CD4-positive, alpha-beta T cell (primary cell): Measurements from ENCODE around the gene HECTD1. TPM values are rescaled to one million over a fixed set of nuclear protein-coding genes. Genes with fewer than 3 reads are reported as not detected.
A peak's percentile ranks its signal among the peaks of the same experiment; 100 is the strongest.

Experiments used
- ATAC-seq: fragments of 200-7000 bp; cut with Tn5 transposase; one replicate; pipeline ENCODE4 v1.10.0; 2022; ENCODE audit warnings: mild to moderate bottlenecking; ENCODE audit not compliant: poor library complexity
- CTCF ChIA-PET: fragments of 350-600 bp; sonication (Branson Sonifier 250); formaldehyde crosslinking; loops from one replicate; lab custom pipeline; 2021; ENCODE audit warnings: antibody characterized with exemption, inconsistent platforms; lab: Charles Lee
- POLR2A ChIA-PET: fragments of 350-600 bp; sonication (Branson Sonifier 250); formaldehyde crosslinking; loops from one replicate; lab custom pipeline; 2021; ENCODE audit warnings: antibody characterized with exemption, inconsistent platforms; lab: Charles Lee
- DNase-seq, 14 experiments: peaks; one replicate each; pipeline ENCODE4 v3.0.0-alpha.2; 2013 to 2020; ENCODE audit warnings: mixed read lengths in 2 of 14
- H3K27ac ChIP-seq, 2 donors: one replicate each; pipeline versions ENCODE4 v1.5.1 to v1.7.0; 2013; ENCODE audit warnings: low read length in 2 of 2, low read depth in 1 of 2, mild to moderate bottlenecking in 1 of 2
- H3K27me3 ChIP-seq, 2 experiments: 1 replicate in 1 of 2; 2 replicates in 1 of 2; pipeline versions ENCODE4 v1.6.1 to v1.7.0; 2013; ENCODE audit warnings: low read length in 2 of 2, control low read depth in 1 of 2, mild to moderate bottlenecking in 1 of 2, moderate library complexity in 1 of 2; ENCODE audit not compliant: insufficient read depth in 2 of 2, control insufficient read depth in 1 of 2
- H3K36me3 ChIP-seq: one replicate; pipeline ENCODE4 v1.6.1; 2013; ENCODE audit warnings: low read length, control low read depth; ENCODE audit not compliant: insufficient read depth
- H3K4me1 ChIP-seq: one replicate; pipeline ENCODE4 v1.6.1; 2013; ENCODE audit warnings: low read length, control low read depth; ENCODE audit not compliant: insufficient read depth
- H3K4me3 ChIP-seq: one replicate; pipeline ENCODE4 v1.5.1; 2013; ENCODE audit warnings: mild to moderate bottlenecking, low read length, moderate library complexity
- H3K9me3 ChIP-seq, 2 experiments: 1 replicate in 1 of 2; 2 replicates in 1 of 2; pipeline versions ENCODE4 v1.6.1 to v1.7.0; 2013; ENCODE audit warnings: low read length in 2 of 2, mild to moderate bottlenecking in 2 of 2, control low read depth in 1 of 2, moderate library complexity in 1 of 2; ENCODE audit not compliant: control insufficient read depth in 1 of 2, insufficient read depth in 1 of 2
- H3K27ac Mint-ChIP-seq: one replicate; pipeline ENCODE4 v1.8.0; 2020; ENCODE audit warnings: mixed read lengths
- H3K27me3 Mint-ChIP-seq: one replicate; pipeline ENCODE4 v1.8.0; 2021; ENCODE audit warnings: mixed read lengths
- H3K36me3 Mint-ChIP-seq: one replicate; pipeline ENCODE4 v1.8.0; 2021; ENCODE audit warnings: low read depth, mixed read lengths
- H3K4me1 Mint-ChIP-seq: one replicate; pipeline ENCODE4 v1.8.0; 2021; ENCODE audit warnings: low read depth, mixed read lengths
- H3K4me3 Mint-ChIP-seq: one replicate; pipeline ENCODE4 v1.8.0; 2020; ENCODE audit warnings: mild to moderate bottlenecking, mixed read lengths
- H3K9me3 Mint-ChIP-seq: one replicate; pipeline ENCODE4 v1.8.0; 2020; ENCODE audit warnings: mixed read lengths
- CTCF ChIP-seq: fragments of 200-600 bp; IDR thresholded peaks from one replicate; pipeline ENCODE4 v1.8.0; 2022; ENCODE audit warnings: antibody characterized with exemption, mild to moderate bottlenecking
- intact Hi-C, 2 experiments: fragments of 100-400 bp; cut with DNase I in 1 of 2; cut with micrococcal nuclease in 1 of 2; formaldehyde crosslinking; loops; one replicate each; pipeline versions ENCODE4 v1.15.1 to v1.9.0; 2023 to 2025; cut with DNase I, micrococcal nuclease
- total RNA-seq, 174 experiments: library from RNA in 2 of 174; stranded (reverse) in 2 of 174; gene quantifications; one replicate each; pipeline ENCODE4 v1.2.3 and lab custom pipeline; 2021 to 2026

Gene HECTD1
- total RNA-seq, 2 experiments from 2014 or later = 162 to 168 TPM

GRCh38 chr14:31229638-31230572 is 22.3 kb upstream of the HECTD1 start:
- Mint-ChIP-seq H3K27ac (no peak overlapping the region), H3K27me3 (no peaks in the 10 kb centered on the region), H3K4me3 (no peak overlapping the region), H3K4me1 (no peaks in the 10 kb centered on the region), H3K36me3 (no peaks in the 10 kb centered on the region), H3K9me3 (no peaks in the 10 kb centered on the region)
- TF ChIP-seq CTCF = no peak
- no peak overlapping the region for H3K27ac ChIP-seq
- CTCF ChIA-PET = interaction anchor here (0.6 kb wide), 1 partner anchor 44 kb away, joined by 3 read pairs; no protein-coding TSS in a partner anchor
- H3K36me3 ChIP-seq = no peaks in the 10 kb centered on the region
- DNase-seq = peak in 2 of 14 experiments; percentile 51 to 65
- no peak overlapping the region for H3K4me3 ChIP-seq
- no peaks in the 10 kb centered on the region for H3K27me3 ChIP-seq
- intact Hi-C loops = no loop called here
- no peak for ATAC-seq
- POLR2A ChIA-PET = no interaction called here
- peaks cover 0 to 5% of the 10 kb centered on the region in 2 experiments for H3K9me3 ChIP-seq
- H3K4me1 ChIP-seq = no peaks in the 10 kb centered on the region

- intact Hi-C loops = no loop called here
- no peak for TF ChIP-seq CTCF
- Histone ChIP-seq H3K4me3 (no peak overlapping the region), H3K4me1 (no peaks in the 10 kb centered on the region), H3K27me3 (no peaks in the 10 kb centered on the region), H3K9me3 (peaks cover 0 to 5% of the 10 kb centered on the region in 2 experiments), H3K36me3 (no peaks in the 10 kb centered on the region), H3K27ac (no peak overlapping the region)
- Mint-ChIP-seq H3K9me3 (no peaks in the 10 kb centered on the region), H3K27ac (no peak overlapping the region), H3K27me3 (no peaks in the 10 kb centered on the region), H3K4me1 (no peaks in the 10 kb centered on the region), H3K36me3 (no peaks in the 10 kb centered on the region), H3K4me3 (no peak overlapping the region)
- POLR2A ChIA-PET = no interaction called here
- ATAC-seq (no peak), DNase-seq (no peak)
- CTCF ChIA-PET = no interaction called here
Observed at GRCh38 chr14:31229009-31229408, 21.4 kb upstream of the HECTD1 start.

GRCh38 chr14:31228533-31228932 is 20.9 kb upstream of the HECTD1 start:
- H3K4me1 ChIP-seq = no peaks in the 10 kb centered on the region
- H3K27me3 ChIP-seq = no peaks in the 10 kb centered on the region
- H3K9me3 Mint-ChIP-seq = no peaks in the 10 kb centered on the region
- H3K4me3 ChIP-seq = no peak overlapping the region
- intact Hi-C loops = no loop called here
- no peak for TF ChIP-seq CTCF
- no peak overlapping the region for H3K27ac ChIP-seq
- no peaks in the 10 kb centered on the region for H3K36me3 Mint-ChIP-seq
- H3K4me3 Mint-ChIP-seq = no peak overlapping the region
- H3K4me1 Mint-ChIP-seq = no peaks in the 10 kb centered on the region
- H3K27ac Mint-ChIP-seq = no peak overlapping the region
- CTCF ChIA-PET = no interaction called here
- DNase-seq = no peak
- no peaks in the 10 kb centered on the region for H3K36me3 ChIP-seq
- POLR2A ChIA-PET = no interaction called here
- peaks cover 0 to 5% of the 10 kb centered on the region in 2 experiments for H3K9me3 ChIP-seq
- H3K27me3 Mint-ChIP-seq = no peaks in the 10 kb centered on the region
- ATAC-seq = no peak
